GM12878 (cell line): ENCODE measurements around the gene PPM1G. TPM values are rescaled to one million over a fixed set of nuclear protein-coding genes. Genes with fewer than 3 reads are reported as not detected.

Source experiments
- ASH2L ChIP-seq: fragments of 300-600, 200-600 bp; sonication (generic); IDR thresholded peaks from 2 replicates; pipeline ENCODE4 v1.6.1; 2017; ENCODE audit warnings: low read depth, mild to moderate bottlenecking, borderline replicate concordance
- BRCA1 ChIP-seq: IDR thresholded peaks from 2 replicates; pipeline ENCODE4 v1.6.1; 2011; ENCODE audit warnings: low read depth, low read length, improper control_type of control experiment
- CBX5 ChIP-seq: sonication (generic); IDR thresholded peaks from 2 replicates; pipeline ENCODE4 v1.6.1; 2016; ENCODE audit warnings: low read depth, moderate library complexity, mild to moderate bottlenecking, inconsistent platforms
- CEBPB ChIP-seq, 2 experiments: fragments of 150-350 bp in 1 of 2; IDR thresholded peaks; 2 replicates each; pipeline ENCODE4 v1.6.1; 2012 to 2014; ENCODE audit warnings: low read depth in 2 of 2, low read length in 2 of 2, borderline replicate concordance in 1 of 2, inconsistent platforms in 1 of 2
- EED ChIP-seq: sonication (generic); IDR thresholded peaks from 2 replicates; pipeline ENCODE4 v1.6.1; 2016; ENCODE audit warnings: antibody characterized with exemption, low read depth
- FOS ChIP-seq: IDR thresholded peaks from 3 replicates; pipeline ENCODE4 v1.6.1; 2011; ENCODE audit warnings: borderline replicate concordance; ENCODE audit not compliant: insufficient read length; ENCODE audit errors: extremely low read depth
- NBN ChIP-seq: fragments of 450-650 bp; IDR thresholded peaks from 2 replicates; pipeline ENCODE4 v1.6.1; 2016
- NR2C2 ChIP-seq: IDR thresholded peaks from 2 replicates; pipeline ENCODE4 v1.6.1; 2011; ENCODE audit warnings: borderline replicate concordance, low read depth; ENCODE audit not compliant: control insufficient read depth, insufficient read length
- RAD21 ChIP-seq: IDR thresholded peaks from 2 replicates; pipeline ENCODE4 v1.6.1; 2011; ENCODE audit warnings: mild to moderate bottlenecking, low read depth, low read length, moderate library complexity; ENCODE audit not compliant: insufficient read depth
- RBBP5 ChIP-seq: fragments of 200-600 bp; sonication (generic); conservative IDR thresholded peaks from 2 replicates; pipeline ENCODE4 v1.6.1; 2016
- RUNX3 ChIP-seq: IDR thresholded peaks from 2 replicates; pipeline ENCODE4 v1.6.1; 2012; ENCODE audit warnings: low read length, inconsistent platforms
- SIX5 ChIP-seq: IDR thresholded peaks from 2 replicates; pipeline ENCODE4 v1.6.1; 2011; ENCODE audit warnings: mild to moderate bottlenecking, low read depth, low read length, moderate library complexity; ENCODE audit not compliant: severe bottlenecking
- SRF ChIP-seq, 2 experiments: IDR thresholded peaks; 2 replicates each; pipeline ENCODE4 v1.6.1; 2011; ENCODE audit warnings: low read depth in 2 of 2, low read length in 2 of 2, mild to moderate bottlenecking in 1 of 2, moderate library complexity in 1 of 2
- TBL1XR1 ChIP-seq: IDR thresholded peaks from 2 replicates; pipeline ENCODE4 v1.6.1; 2012; ENCODE audit warnings: low read depth, low read length, improper control_type of control experiment
- ZBED1 ChIP-seq: IDR thresholded peaks from 2 replicates; pipeline ENCODE4 v1.6.1; 2016; ENCODE audit warnings: borderline replicate concordance
- ZNF24 ChIP-seq: fragments of 450-650 bp; IDR thresholded peaks from 2 replicates; pipeline ENCODE4 v1.6.1; 2017; ENCODE audit warnings: antibody characterized with exemption, mild to moderate bottlenecking
- ZNF274 ChIP-seq: IDR thresholded peaks from one replicate; pipeline ENCODE4 v1.8.0; 2011; ENCODE audit not compliant: insufficient read length, insufficient read depth
- ZNF622 ChIP-seq: fragments of 450-650 bp; IDR thresholded peaks from 2 replicates; pipeline ENCODE4 v1.6.1; 2017; ENCODE audit warnings: mild to moderate bottlenecking, inconsistent platforms
- polyA plus RNA-seq, 11 experiments: library from polyadenylated mRNA; depleted of rRNA in 4 of 11; unstranded in 6 of 11; stranded (reverse) in 5 of 11; fragments of >200 nt; fragmentation: Nextera tagmentation in 4 of 11; fragmentation: Illumina TruSeq in 1 of 11; extraction: Ambion mirVana in 4 of 11; extraction: Trizol in 1 of 11; gene quantifications; 1 replicate in 1 of 11; 2 replicates in 10 of 11; pipeline versions ENCODE4 v1.2.1 to v1.2.3, GENCODE V29; 2011 to 2016; ENCODE audit warnings: inconsistent platforms in 2 of 11, missing spikeins in 2 of 11, low read depth in 1 of 11
- total RNA-seq, 4 experiments: library from RNA; depleted of rRNA in 3 of 4; stranded (reverse); fragments of >200 nt in 3 of 4; fragmentation: Illumina TruSeq in 1 of 4; extraction: Trizol in 1 of 4; gene quantifications; 2 replicates each; pipeline versions ENCODE4 v1.2.1 to v1.2.3, GENCODE V29; 2013 to 2021
- TF ChIP-seq, protein P1 (sequence below): fragments of 450-650 bp; IDR thresholded peaks from 2 replicates; pipeline ENCODE4 v1.6.1; 2017; ENCODE audit warnings: borderline replicate concordance
- TF ChIP-seq, protein P2 (sequence below): IDR thresholded peaks from 2 replicates; pipeline ENCODE4 v1.6.1; 2012; ENCODE audit warnings: mild to moderate bottlenecking, low read depth, low read length
- TF ChIP-seq, protein P3 (sequence below): fragments of 450-650 bp; formaldehyde crosslinking; IDR thresholded peaks from 2 replicates; pipeline ENCODE4 v1.4.0; 2022; ENCODE audit warnings: mild to moderate bottlenecking, moderate library complexity
- TF ChIP-seq, protein P4 (sequence below): IDR thresholded peaks from 2 replicates; pipeline ENCODE4 v1.6.1; 2011; ENCODE audit warnings: low read depth, mild to moderate bottlenecking, low read length, moderate library complexity, borderline replicate concordance; ENCODE audit errors: extremely low read depth

Gene PPM1G
- total and polyA plus RNA-seq, 10 of the 15 experiments (the other 5 are each of a cell fraction or from before 2014, with no cell fraction given): 68.8 to 171 (median 121) TPM

DNA sequence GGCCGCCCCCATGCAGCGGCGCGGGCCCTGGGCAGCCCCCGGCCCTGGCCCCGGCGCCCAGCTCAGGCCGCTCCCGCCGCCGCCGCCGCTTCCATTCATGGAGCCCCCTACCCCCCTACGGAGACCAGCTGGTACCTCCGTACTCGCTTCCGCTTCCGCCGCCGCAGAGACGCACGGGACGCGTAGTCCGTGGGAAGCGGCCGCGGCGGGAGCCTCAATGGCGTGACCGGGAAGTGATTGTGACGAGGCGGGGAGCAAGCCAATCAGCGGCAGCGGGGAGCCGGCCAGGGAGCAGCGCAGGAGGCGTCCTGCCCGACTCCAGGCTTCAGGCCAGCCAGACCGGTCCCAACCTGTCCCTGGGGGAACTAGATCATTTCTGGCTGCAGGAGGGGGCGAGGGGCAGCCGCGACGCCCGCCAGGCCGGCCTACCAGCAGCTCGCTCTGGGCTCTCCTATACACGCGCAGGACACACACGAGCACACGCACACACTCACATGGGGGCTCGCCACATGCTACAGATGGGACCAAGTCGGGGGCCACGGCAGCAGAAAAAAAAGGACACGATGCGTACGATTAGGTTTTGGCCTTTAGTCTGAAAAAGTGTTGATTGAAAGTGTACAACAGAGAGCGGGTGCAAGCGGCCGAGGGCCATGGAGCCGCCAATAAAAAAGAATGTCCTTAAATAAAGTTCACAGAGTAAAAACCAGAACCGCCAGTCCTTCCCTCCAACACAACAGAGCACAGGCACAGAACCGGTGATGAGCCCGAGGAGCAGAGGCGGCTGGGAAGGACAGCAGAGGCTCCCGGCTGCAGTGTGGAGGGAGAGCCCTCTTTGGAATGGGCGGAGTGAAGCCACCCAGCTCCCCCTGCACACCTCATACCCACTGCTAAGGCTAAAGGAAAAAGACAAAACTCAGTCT, 28.5 kb downstream of the PPM1G start, which contains the start of gene ZNF513 (continued):
- peak; percentile 50; the same call in 1 of the 2 replicates for TF ChIP-seq ZBED1
- TF ChIP-seq FOS: no peak
- TF ChIP-seq, protein P1, sequence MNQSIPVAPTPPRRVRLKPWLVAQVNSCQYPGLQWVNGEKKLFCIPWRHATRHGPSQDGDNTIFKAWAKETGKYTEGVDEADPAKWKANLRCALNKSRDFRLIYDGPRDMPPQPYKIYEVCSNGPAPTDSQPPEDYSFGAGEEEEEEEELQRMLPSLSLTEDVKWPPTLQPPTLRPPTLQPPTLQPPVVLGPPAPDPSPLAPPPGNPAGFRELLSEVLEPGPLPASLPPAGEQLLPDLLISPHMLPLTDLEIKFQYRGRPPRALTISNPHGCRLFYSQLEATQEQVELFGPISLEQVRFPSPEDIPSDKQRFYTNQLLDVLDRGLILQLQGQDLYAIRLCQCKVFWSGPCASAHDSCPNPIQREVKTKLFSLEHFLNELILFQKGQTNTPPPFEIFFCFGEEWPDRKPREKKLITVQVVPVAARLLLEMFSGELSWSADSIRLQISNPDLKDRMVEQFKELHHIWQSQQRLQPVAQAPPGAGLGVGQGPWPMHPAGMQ: no peak
- TF ChIP-seq, protein P2, sequence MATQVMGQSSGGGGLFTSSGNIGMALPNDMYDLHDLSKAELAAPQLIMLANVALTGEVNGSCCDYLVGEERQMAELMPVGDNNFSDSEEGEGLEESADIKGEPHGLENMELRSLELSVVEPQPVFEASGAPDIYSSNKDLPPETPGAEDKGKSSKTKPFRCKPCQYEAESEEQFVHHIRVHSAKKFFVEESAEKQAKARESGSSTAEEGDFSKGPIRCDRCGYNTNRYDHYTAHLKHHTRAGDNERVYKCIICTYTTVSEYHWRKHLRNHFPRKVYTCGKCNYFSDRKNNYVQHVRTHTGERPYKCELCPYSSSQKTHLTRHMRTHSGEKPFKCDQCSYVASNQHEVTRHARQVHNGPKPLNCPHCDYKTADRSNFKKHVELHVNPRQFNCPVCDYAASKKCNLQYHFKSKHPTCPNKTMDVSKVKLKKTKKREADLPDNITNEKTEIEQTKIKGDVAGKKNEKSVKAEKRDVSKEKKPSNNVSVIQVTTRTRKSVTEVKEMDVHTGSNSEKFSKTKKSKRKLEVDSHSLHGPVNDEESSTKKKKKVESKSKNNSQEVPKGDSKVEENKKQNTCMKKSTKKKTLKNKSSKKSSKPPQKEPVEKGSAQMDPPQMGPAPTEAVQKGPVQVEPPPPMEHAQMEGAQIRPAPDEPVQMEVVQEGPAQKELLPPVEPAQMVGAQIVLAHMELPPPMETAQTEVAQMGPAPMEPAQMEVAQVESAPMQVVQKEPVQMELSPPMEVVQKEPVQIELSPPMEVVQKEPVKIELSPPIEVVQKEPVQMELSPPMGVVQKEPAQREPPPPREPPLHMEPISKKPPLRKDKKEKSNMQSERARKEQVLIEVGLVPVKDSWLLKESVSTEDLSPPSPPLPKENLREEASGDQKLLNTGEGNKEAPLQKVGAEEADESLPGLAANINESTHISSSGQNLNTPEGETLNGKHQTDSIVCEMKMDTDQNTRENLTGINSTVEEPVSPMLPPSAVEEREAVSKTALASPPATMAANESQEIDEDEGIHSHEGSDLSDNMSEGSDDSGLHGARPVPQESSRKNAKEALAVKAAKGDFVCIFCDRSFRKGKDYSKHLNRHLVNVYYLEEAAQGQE: no peak
- TF ChIP-seq RBBP5: no peak
- no peak for TF ChIP-seq RAD21
- no peak for TF ChIP-seq NR2C2
- no peak for TF ChIP-seq ZNF274
- TF ChIP-seq CEBPB (IDR thresholded peaks at IDR 0.05; ENCODE audit: borderline replicate concordance in 1 of 2, low read depth in 2 of 2, low read length in 2 of 2): no peak
- no peak for TF ChIP-seq BRCA1
- no peak for TF ChIP-seq ZNF622
- TF ChIP-seq NBN: peak; percentile 42
- TF ChIP-seq SRF (IDR thresholded peaks at IDR 0.05; ENCODE audit: low read depth in 2 of 2, low read length in 2 of 2): 0 out of 4 replicates have a peak, but pooled peaks of 1 of the 2 experiments have one; percentile 22
- TF ChIP-seq, protein P3, sequence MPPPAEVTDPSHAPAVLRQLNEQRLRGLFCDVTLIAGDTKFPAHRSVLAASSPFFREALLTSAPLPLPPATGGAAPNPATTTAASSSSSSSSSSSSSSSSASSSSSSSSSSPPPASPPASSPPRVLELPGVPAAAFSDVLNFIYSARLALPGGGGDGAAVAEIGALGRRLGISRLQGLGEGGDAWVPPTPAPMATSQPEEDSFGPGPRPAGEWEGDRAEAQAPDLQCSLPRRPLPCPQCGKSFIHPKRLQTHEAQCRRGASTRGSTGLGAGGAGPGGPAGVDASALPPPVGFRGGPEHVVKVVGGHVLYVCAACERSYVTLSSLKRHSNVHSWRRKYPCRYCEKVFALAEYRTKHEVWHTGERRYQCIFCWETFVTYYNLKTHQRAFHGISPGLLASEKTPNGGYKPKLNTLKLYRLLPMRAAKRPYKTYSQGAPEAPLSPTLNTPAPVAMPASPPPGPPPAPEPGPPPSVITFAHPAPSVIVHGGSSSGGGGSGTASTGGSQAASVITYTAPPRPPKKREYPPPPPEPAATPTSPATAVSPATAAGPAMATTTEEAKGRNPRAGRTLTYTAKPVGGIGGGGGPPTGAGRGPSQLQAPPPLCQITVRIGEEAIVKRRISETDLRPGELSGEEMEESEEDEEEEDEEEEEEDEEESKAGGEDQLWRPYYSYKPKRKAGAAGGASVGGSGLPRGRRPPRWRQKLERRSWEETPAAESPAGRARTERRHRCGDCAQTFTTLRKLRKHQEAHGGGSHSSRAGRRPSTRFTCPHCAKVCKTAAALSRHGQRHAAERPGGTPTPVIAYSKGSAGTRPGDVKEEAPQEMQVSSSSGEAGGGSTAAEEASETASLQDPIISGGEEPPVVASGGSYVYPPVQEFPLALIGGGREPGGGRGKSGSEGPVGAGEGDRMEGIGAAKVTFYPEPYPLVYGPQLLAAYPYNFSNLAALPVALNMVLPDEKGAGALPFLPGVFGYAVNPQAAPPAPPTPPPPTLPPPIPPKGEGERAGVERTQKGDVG (CRISPR knock-in tag): no peak
- TF ChIP-seq ASH2L: peak; percentile 19; the same call in 1 of the 2 replicates
- TF ChIP-seq EED: no peak
- TF ChIP-seq SIX5: peak; percentile 84
- TF ChIP-seq, protein P4, sequence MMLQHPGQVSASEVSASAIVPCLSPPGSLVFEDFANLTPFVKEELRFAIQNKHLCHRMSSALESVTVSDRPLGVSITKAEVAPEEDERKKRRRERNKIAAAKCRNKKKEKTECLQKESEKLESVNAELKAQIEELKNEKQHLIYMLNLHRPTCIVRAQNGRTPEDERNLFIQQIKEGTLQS: no peak
- no peak for TF ChIP-seq ZNF24
- TF ChIP-seq CBX5: no peak
- TF ChIP-seq RUNX3: peak; percentile 11; the same call in 1 of the 2 replicates
- peak; percentile 29; the same call in 1 of the 2 replicates for TF ChIP-seq TBL1XR1
